ENCODE data around the gene HRH3.

HRH3 gene

DNA sequence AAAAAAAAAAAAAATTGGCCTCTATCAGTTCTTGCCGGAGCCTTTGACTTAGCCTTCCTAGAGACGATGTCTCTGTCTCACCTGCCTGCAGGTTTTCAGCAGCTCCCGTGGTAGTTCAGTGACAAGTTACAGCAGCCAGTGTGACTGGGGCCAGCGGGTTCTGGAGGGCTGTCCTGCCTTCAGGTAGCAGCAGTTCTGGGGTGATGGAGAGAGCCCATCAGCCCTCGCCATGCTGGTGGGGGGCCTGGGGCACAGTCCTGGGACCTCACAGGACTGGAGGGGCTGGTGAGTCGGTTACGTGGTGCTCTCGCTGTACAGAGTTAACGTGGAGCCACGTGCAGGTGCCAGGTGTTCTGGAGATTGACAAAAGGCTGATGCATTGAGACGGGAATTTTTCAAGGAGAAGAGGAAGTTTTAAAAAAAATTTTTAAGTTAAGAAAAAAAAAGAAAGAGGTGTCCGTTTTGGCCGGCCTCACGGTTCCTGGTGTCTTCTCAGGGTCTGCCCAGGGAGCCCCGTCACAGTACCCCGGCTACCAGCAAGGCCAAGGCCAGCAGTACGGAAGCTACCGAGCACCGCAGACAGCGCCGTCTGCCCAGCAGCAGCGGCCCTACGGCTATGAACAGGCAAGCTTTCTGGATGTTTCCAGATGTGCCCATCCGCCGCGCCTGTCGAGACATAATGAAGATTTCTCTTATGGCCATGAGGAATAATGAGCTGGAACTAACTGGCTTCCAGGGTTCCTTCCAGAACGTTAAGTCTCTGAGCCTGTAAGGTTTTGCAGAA, 45.9 kb downstream of the HRH3 start:
- no peak for DNase-seq

GRCh38 chr20:62172666-62173065, 47.4 kb downstream of the HRH3 start:
- no peak for DNase-seq

DNA sequence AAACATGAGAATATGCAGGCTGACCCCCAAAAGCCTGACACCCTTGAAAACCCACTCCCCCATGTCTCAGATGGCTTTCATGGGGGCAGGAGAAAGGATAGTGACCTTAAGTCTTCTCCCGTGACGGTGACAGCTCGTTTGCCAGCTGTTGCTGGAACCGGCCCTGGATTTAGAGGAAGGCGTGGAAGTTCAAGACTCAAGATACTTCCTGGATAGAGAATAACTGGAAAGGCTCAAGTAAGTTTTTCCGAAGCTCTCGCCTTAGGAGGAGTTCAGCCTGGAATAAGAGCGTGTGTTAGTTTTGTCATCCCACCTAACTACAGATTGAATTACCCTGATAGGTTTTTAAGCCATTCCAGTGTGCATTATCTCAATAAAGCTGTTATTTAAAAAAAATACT, 48.8 kb downstream of the HRH3 start:
- DNase-seq: no peak

- no peak for DNase-seq
These were observed 49.5 kb downstream of the HRH3 start for GRCh38 chr20:62170536-62170935.

GRCh38 chr20:62168890-62169435, 51.1 kb downstream of the HRH3 start:
- DNase-seq: no peak

DNA sequence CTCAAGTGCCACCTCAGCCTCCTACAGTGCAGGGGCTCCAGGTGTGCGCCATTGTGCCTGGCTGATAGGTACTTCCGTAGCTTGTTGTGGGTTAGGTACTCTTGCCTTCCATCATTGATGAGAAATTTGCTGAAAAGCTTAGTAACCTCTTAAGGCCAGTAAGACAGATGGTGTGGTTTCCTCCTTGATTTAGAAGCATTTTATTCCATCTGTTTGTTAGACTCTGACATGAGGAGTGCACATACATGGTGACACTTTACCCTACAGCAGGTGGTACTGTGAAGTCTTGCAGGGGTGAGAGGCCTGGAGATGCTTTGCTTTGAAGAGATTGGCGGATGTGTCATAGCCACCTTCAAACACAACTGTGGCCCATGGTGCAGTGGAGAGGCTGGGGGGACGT, 52.0 kb downstream of the HRH3 start:
- no peak for DNase-seq

GRCh38 chr20:62167474-62167873, 52.6 kb downstream of the HRH3 start:
- DNase-seq: no peak

- DNase-seq: no peak
These were observed 54.2 kb downstream of the HRH3 start for GRCh38 chr20:62165762-62166399.
